ENCODE measurements around the gene PTPRN2.

PTPRN2 gene

DNA sequence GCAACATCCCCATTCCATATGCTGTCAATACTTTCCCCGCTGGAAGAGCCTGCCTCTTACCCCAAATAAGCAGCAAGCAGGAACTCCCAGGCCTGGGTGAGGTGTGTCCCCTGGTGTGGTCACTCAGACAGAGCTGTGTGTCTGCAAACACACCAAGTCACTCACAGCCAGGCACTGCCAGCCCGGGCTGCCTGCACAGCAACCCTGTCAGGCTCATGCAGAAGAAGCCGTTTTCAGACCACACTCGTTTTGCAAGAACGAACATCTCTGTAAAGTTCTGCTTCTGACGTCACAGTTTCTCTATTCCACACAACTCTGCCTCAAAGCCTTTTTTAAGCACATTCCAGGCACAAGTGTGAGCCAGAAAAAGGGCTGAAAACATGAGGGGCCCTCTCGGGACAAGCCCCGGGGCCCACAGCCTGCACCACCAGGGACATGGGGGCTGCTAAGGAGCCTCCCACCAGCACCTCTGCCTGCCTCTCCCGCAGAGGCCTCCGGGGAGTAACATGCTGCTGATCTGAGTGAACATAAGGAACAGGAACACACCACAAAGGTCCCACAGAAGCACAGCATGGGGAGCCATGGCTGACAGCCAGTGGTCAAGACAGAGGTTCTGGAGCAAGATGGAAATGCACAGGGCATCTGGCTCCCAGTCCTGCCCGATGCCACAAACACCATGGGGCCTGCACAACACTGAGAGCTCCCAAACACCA, 11.4 kb downstream of the PTPRN2 start:
- DNase-seq: no peak

GRCh38 chr7:158574308-158575036, 13.2 kb downstream of the PTPRN2 start:
- DNase-seq: no peak

DNA sequence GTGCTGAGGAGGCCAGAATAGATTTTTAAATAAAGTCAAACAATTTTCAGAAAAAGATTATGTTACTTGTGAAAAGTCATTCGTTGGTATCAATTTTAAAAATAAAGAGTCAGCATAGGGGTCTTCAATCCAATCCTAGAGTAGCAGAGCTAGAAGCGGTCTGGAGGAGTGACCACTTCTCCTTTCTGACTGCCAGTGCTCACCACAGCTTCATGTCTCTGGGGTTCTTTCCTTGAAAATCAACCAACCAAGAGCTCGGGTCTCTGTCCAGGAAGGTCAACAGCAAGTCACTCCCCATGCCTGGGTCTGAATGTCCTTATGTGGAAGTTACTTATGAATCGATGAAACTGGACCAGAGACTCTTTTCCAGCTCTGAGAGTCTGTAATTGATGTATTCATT, 14.3 kb downstream of the PTPRN2 start:
- no peak for DNase-seq

- DNase-seq: no peak
These were observed 15.4 kb downstream of the PTPRN2 start for GRCh38 chr7:158572000-158572828.

DNA sequence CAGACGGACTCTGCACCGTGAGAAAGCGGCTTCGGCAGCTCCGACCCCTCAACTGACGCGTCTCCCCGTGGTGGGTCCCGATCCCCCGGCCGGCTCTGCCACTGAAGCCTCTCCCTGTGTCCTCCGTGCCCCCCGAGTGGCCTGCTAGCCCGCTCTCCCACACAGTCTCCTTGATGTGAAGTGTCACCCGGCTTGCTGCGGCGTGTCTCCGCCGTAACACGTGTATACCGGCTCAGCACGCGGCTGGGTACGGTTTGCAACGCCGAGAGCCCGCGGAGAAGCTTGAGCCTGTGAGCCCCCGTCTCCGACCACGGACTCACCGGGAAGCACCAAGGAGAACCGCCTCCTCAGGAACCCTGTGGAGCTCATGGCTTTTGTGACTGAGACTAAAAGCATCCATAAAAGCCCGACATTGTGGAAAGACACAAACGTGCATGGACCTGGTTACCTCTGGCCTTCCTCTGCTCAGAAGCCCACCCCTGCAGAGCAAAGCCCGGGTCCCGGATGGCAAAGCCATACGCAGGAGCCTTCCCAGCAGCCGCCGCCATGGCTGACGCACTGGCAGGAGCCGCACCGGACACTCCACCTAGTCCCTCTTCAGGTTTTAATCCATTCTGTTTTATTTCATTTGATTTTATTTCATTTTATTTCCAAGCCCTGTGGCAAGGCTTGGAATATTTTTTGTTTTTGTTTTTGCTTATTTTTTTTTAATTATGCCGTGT, 17.0 kb downstream of the PTPRN2 start:
- no peak for DNase-seq

DNA sequence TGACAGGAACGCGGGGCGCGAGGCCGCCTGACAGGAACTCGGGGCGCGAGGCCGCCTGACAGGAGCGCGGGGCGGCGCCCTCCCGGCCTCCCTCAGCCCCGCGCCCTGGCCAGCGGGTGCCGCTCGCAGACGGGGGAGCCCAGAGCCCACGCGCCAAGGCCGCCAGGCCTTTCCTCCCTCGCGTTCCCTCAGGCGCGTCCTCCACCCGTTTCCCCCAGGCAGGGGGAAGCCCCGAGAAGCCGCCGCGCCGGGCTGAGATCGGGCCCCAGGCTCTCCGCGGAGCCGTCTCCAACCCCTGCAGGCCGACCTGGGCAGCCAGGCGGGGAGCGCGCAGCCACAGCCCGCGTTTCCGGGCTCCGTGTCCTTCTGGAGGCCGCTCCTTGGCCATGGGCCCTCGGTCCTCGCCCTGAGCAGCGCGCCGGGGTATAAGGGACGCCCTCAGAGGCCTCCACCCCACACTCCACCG, 17.7 kb downstream of the PTPRN2 start:
- DNase-seq: no peak

GRCh38 chr7:158568974-158569857, 18.4 kb downstream of the PTPRN2 start:
- DNase-seq: no peak

- DNase-seq: no peak
These were observed 20.4 kb downstream of the PTPRN2 start for GRCh38 chr7:158567153-158567603.

DNA sequence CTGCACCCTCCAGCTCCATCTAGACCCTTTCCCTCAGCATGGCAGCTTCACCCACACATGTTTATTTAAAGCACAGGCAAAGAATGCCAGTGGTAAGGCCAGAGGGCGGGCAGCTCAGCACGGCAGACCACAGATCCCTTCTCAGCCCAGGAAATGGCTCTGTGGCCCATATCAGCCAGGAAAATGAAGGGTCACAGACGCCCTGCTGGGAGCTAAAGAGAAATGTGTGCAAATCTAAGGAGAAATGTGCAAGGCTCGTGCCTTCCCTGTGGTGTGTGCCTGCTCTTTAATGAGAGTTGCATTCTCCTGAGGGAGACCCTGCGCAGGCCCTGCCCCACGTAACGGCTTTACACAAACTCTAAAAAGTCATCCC, 23.0 kb downstream of the PTPRN2 start:
- no peak for DNase-seq

GRCh38 chr7:158563911-158564662, 23.5 kb downstream of the PTPRN2 start:
- DNase-seq: no peak

DNA sequence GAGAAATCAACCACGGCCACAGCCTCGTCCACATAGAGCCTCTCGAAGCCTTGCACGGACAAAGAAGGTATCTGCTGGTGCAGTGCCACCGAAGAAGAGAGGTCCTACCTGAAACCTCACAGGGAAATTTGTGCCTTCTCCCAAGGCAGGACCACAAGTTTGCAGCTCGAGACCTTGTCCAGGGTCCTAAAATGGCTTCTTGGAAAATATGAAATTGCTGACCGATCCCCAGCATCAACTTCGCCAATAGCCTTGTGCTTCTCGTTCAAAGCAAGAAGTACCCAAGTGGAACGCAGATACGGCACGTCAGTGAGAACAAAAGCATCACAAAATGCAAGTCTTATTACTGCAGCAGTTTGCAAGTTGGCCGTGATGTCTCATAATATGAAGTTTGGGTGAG, 24.6 kb downstream of the PTPRN2 start:
- no peak for DNase-seq

DNA sequence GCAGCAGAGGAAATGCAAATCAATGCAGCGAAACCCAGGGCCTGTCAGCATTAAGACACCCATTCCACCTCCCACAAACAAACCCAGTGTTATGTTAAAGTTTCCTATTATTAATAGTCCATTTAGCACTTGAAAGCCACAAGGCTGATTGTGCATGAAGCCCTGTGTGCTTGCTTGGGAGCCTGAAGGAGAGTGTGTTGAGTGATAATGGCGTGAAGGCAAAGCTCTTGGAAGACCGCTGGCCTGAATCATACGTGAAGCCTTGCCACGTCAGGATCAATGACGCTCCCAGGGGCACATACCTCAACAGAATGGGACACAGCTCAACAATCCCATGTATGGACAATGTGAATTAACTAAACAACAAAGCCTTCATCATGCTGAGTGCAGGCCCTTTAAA, 25.1 kb downstream of the PTPRN2 start:
- DNase-seq: no peak

- DNase-seq: no peak
These were observed 26.0 kb downstream of the PTPRN2 start for GRCh38 chr7:158561659-158562058.

DNA sequence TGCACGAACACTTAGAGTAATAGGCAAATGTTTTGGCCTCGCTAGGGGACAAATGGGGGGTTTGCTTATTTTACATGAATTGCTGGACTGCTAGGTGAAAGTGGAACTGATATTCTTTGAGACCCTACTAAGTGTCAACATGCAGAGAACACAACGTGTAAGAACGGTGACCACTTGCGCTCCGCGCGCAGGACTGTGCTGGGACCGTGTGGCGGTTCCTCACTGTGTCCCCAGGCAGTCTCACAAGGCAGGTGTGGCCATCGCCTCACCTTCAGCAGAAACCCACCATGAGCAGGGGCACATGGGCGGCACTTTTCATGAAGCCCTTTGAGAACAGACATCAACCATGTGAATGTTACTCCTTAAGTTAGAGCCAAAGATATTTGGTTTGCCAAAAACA, 27.2 kb downstream of the PTPRN2 start:
- DNase-seq: no peak

DNA sequence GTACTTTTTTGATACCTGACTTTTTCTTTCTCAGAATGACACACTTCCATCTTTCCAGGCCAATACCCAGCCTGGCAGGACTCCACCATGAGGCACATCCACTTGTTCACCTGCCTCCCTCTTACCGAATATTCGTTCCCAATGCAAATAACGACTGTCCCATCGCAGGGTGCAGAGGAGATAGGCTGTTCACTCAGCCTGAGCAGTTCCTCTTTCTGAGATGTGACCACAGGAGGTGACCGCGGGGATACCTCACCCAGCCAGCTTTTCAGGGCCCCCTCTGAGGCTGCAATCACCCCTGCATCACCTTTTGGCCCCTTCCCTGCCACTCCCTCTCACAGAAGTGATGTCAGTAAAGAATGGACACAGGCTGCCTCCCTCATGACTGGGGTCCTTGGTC, 28.3 kb downstream of the PTPRN2 start:
- DNase-seq: no peak

DNA sequence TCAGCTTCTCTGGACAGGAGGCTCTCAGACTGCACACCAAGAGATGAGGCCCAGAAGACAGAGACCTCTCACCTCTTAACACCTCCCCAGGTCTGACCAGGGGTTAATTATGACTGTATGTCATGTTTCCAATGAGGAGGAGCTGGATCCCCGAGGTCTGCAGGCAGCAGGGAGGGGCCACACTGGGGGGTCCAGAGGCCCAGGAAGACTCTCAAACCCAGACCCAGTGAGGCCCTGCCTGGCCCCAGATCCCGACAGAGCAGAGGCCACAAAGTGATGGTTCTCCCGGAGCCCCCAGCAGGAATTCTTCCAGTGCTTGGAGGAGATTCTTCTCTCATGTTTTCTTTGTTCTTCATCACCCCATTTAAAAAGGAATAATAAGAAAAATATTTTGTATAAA, 28.8 kb downstream of the PTPRN2 start:
- DNase-seq: no peak

DNA sequence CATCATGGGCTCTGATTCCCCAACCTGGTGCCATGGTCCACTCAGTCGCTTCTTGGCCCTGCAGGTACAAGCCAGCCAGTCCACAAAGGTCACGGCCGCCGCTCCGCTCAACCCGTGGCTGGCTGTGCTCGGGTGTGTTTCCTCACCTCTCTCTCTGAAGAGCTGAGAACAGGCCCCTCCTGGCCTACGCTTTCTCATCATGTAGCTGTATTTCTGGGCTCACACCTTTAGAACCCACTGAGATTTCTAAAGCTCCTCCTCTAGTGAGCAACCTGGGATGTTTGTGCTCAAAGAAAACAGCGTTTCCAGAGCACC, 30.2 kb downstream of the PTPRN2 start:
- DNase-seq: no peak

- DNase-seq: no peak
These were observed 30.7 kb downstream of the PTPRN2 start for GRCh38 chr7:158556721-158557440.

- no peak for DNase-seq
These were observed 32.5 kb downstream of the PTPRN2 start for GRCh38 chr7:158555034-158555520.

DNA sequence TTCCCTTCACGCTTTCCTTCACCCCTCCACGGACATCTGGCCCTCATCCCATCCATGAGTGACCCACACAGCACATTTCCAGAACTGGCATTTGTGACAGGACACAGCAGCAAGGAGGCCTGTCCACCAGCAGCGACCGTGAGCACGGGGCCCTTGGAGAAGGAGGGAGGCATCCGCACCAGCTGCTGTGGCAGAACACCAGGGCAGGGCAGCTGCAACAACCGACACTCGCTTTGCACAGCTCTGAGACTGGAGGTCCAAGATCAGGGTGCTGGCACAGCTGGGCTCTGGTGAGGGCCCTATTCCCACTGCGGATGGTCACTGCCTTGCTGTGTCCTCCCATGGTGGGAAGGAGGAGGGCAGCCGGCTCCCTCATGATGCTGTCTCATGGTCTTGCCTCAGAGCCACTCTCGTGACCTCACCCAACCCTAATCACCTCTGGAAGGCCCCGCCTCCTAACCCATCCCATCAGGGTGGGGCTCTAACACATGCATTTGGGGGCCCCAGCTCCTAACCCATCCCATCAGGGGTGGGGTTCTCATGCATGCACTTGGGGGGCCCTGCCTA, 36.7 kb downstream of the PTPRN2 start:
- DNase-seq: no peak
